ENCODE results near the gene INSM1. TPM values are rescaled to one million over a fixed set of nuclear protein-coding genes. Genes with fewer than 3 reads are reported as not detected.

INSM1 gene
- total and polyA plus RNA-seq, 2 donors (not counting 3 experiments of a cell fraction or from before 2014, with no cell fraction given), result not detected

- H4K20me1 ChIP-seq (replicated peaks; ENCODE audit: control insufficient read depth, extremely low read depth, insufficient read depth, low read length), result no peaks in the 10 kb centered on the region
- H3K4me1 ChIP-seq (ENCODE audit: control insufficient read depth, extremely low read depth, insufficient read depth, low read length), result no peaks in the 10 kb centered on the region
- no peaks in the 10 kb centered on the region for H3K27me3 ChIP-seq (ENCODE audit: control insufficient read depth in 2 of 2, insufficient read depth in 2 of 2, low read length in 2 of 2)
- no peak overlapping the region for H3K4me3 ChIP-seq (replicated peaks in 1 of 3; ENCODE audit: insufficient read depth in 1 of 3, low read depth in 1 of 3, low read length in 3 of 3)
- intact Hi-C loops (cut with micrococcal nuclease), result no loop called here
- FAIRE-seq (no peak), DNase-seq (ENCODE audit: low read depth, low spot score) (no peak)
- ChIA-PET CTCF (interaction anchor here (1.6 kb wide), 1 partner anchor 9 kb away, joined by 3 read pairs; no protein-coding TSS in a partner anchor), POLR2A (no interaction called here)
- dilution Hi-C loops (cut with MboI; ENCODE audit: extremely low pct_ligation_motif_present, low sequenced_read_pairs), result no loop called here
- H3K9me3 ChIP-seq (replicated peaks; ENCODE audit: control insufficient read depth, insufficient read depth, low read length), result no peaks in the 10 kb centered on the region
- no peak overlapping the region for H3K27ac ChIP-seq (ENCODE audit: insufficient read depth, low read depth, low read length)
- TF ChIP-seq EZH2 (IDR thresholded peaks at IDR 0.05; ENCODE audit: borderline replicate concordance, low read depth, low read length, severe bottlenecking) (no peak), GATA2 (IDR thresholded peaks at IDR 0.05; ENCODE audit: insufficient read depth, insufficient read length, low read depth, low read length) (no peak), JUN (IDR thresholded peaks at IDR 0.05; ENCODE audit: borderline replicate concordance, insufficient read depth, insufficient read length, low read depth) (no peak)
- H3K36me3 ChIP-seq (ENCODE audit: control insufficient read depth in 2 of 2, extremely low read depth in 1 of 2, insufficient read depth in 2 of 2, low read length in 2 of 2), result no peaks in the 10 kb centered on the region
- no peak overlapping the region for H2AFZ ChIP-seq (ENCODE audit: low read depth, low read length)
- H3K79me2 ChIP-seq (ENCODE audit: control insufficient read depth, insufficient read depth, low read length), result no peaks in the 10 kb centered on the region
- no peaks in the 10 kb centered on the region for H3K9me1 ChIP-seq (replicated peaks; ENCODE audit: control insufficient read depth, extremely low read depth, insufficient read depth, low read length)
- no peak overlapping the region for H3K4me2 ChIP-seq (ENCODE audit: insufficient read depth, low read length)
- no TSS peak for BruUV-seq (replicated peaks)
- no peak overlapping the region for H3K9ac ChIP-seq (replicated peaks; ENCODE audit: extremely low read depth, insufficient read depth, low read length)
These were observed 33.4 kb upstream of the INSM1 start for GRCh38 chr20:20334489-20334888.

- no peaks in the 10 kb centered on the region for H3K9me1 ChIP-seq (replicated peaks; ENCODE audit: control insufficient read depth, extremely low read depth, insufficient read depth, low read length)
- intact Hi-C loops (cut with micrococcal nuclease), result no loop called here
- FAIRE-seq (no peak), DNase-seq (ENCODE audit: low read depth, low spot score) (no peak)
- no peaks in the 10 kb centered on the region for H3K36me3 ChIP-seq (ENCODE audit: control insufficient read depth in 2 of 2, extremely low read depth in 1 of 2, insufficient read depth in 2 of 2, low read length in 2 of 2)
- no peak overlapping the region for H2AFZ ChIP-seq (ENCODE audit: low read depth, low read length)
- H3K9ac ChIP-seq (replicated peaks; ENCODE audit: extremely low read depth, insufficient read depth, low read length), result no peak overlapping the region
- no peaks in the 10 kb centered on the region for H3K27me3 ChIP-seq (ENCODE audit: control insufficient read depth in 2 of 2, insufficient read depth in 2 of 2, low read length in 2 of 2)
- H3K79me2 ChIP-seq (ENCODE audit: control insufficient read depth, insufficient read depth, low read length), result no peaks in the 10 kb centered on the region
- H4K20me1 ChIP-seq (replicated peaks; ENCODE audit: control insufficient read depth, extremely low read depth, insufficient read depth, low read length), result no peaks in the 10 kb centered on the region
- ChIA-PET POLR2A (no interaction called here), CTCF (no interaction called here)
- H3K4me2 ChIP-seq (ENCODE audit: insufficient read depth, low read length), result no peak overlapping the region
- no peak overlapping the region for H3K27ac ChIP-seq (ENCODE audit: insufficient read depth, low read depth, low read length)
- TF ChIP-seq MYC (IDR thresholded peaks at IDR 0.05; ENCODE audit: low read depth, low read length) (no peak), JUN (IDR thresholded peaks at IDR 0.05; ENCODE audit: borderline replicate concordance, insufficient read depth, insufficient read length, low read depth) (no peak), POLR2A (IDR thresholded peaks at IDR 0.05; ENCODE audit: low read depth, low read length) (no peak), POLR2AphosphoS5 (IDR thresholded peaks at IDR 0.05; ENCODE audit: insufficient read depth, low read depth, low read length) (no peak), MAX (IDR thresholded peaks at IDR 0.05; ENCODE audit: insufficient read depth, insufficient read length) (no peak), GATA2 (IDR thresholded peaks at IDR 0.05; ENCODE audit: insufficient read depth, insufficient read length, low read depth, low read length) (no peak)
- H3K4me3 ChIP-seq (replicated peaks in 1 of 3; ENCODE audit: insufficient read depth in 1 of 3, low read depth in 1 of 3, low read length in 3 of 3), result no peak overlapping the region
- no peaks in the 10 kb centered on the region for H3K4me1 ChIP-seq (ENCODE audit: control insufficient read depth, extremely low read depth, insufficient read depth, low read length)
- H3K9me3 ChIP-seq (replicated peaks; ENCODE audit: control insufficient read depth, insufficient read depth, low read length), result no peaks in the 10 kb centered on the region
- dilution Hi-C loops (cut with MboI; ENCODE audit: extremely low pct_ligation_motif_present, low sequenced_read_pairs), result no loop called here
- BruUV-seq (replicated peaks), result no TSS peak
These were observed 29.7 kb upstream of the INSM1 start for GRCh38 chr20:20338133-20338730.

All from endothelial cell of umbilical vein (primary cell).